ENCODE measurements around the gene IFIT2. TPM values are rescaled to one million over a fixed set of nuclear protein-coding genes. Genes with fewer than 3 reads are reported as not detected.

Gene IFIT2
- total RNA-seq, 1 experiment from 2014 or later: 40.8 TPM

DNA sequence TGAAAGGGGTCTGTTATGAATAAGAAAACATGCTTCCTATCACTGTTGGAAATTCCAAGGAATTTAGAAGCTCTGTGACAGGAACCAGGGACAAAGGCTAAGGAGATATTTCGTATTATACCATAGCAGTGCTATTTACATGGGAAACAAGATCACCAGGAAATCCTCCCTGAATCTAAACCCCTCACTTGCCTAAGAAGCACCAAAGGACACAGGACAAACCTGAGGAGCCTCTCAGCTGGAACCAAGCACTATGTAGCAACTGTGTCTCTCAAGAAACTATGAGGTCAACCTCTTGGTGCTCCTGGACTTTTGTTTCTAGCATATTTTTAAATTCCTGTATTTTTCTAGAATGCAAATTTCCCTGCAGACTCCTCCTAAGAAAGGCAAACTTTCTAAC is 55.2 kb downstream of the IFIT2 start:
- BruUV-seq (replicated peaks): no TSS peak
- CTCF ChIA-PET: no interaction called here
- Mint-ChIP-seq H3K4me1 (ENCODE audit: low read depth, unreplicated experiment) (peaks cover 34% of the 10 kb centered on the region), H3K4me3 (ENCODE audit: low read depth, unreplicated experiment) (no peak overlapping the region), H3K36me3 (ENCODE audit: insufficient read depth, unreplicated experiment) (peaks cover 7% of the 10 kb centered on the region), H3K27ac (ENCODE audit: unreplicated experiment) (no peak overlapping the region), H3K9me3 (ENCODE audit: low read depth, unreplicated experiment) (peaks cover 4% of the 10 kb centered on the region), H3K27me3 (ENCODE audit: unreplicated experiment) (no peaks in the 10 kb centered on the region)
- TF ChIP-seq CTCF (IDR thresholded peaks at IDR 0.05; ENCODE audit: unreplicated experiment): no peak
- intact Hi-C loops (cut with micrococcal nuclease; ENCODE audit: unreplicated experiment): no loop called here
- DNase-seq: no peak

DNA sequence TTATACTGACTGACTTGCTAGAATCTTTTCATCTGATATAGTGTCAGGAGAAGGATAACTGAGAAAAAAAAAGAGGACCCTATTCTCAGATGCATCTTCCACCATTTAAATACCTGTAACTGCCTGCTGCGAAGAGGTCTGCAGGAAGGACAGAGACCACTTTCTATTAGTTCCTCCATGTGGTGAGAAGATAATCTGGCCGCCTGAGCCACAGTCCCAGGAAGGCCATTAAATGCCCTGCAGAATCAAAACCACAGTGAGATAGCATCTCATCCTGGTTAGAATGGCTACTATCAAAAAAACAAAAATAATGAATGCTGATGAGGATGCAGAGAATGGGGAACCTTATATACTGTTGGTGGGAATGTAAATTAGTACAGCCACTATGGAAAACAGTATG is 56.1 kb downstream of the IFIT2 start:
- peaks cover 25% of the 10 kb centered on the region for H3K4me1 Mint-ChIP-seq (ENCODE audit: low read depth, unreplicated experiment)
- H3K9me3 Mint-ChIP-seq (ENCODE audit: low read depth, unreplicated experiment): peaks cover 4% of the 10 kb centered on the region

More for the DNA sequence above, 56.1 kb downstream of the IFIT2 start:
- Mint-ChIP-seq H3K4me3 (ENCODE audit: low read depth, unreplicated experiment) (no peak overlapping the region), H3K27me3 (ENCODE audit: unreplicated experiment) (no peaks in the 10 kb centered on the region), H3K36me3 (ENCODE audit: insufficient read depth, unreplicated experiment) (no peaks in the 10 kb centered on the region), H3K27ac (ENCODE audit: unreplicated experiment) (no peak overlapping the region)
- intact Hi-C loops (cut with micrococcal nuclease; ENCODE audit: unreplicated experiment): no loop called here
- BruUV-seq (replicated peaks): no TSS peak
- CTCF ChIA-PET: no interaction called here
- TF ChIP-seq CTCF (IDR thresholded peaks at IDR 0.05; ENCODE audit: unreplicated experiment): no peak
- no peak for DNase-seq

Other genes with a start within 250 kb of the IFIT2 start
- gene CH25H, start 94.7 kb upstream of the IFIT2 start, total RNA-seq (2022): 0.73 TPM in 1 of 2 replicates, not detected in the other
- 66.7 and 127 TPM in 2 replicates for gene LIPA, start 50.3 kb upstream of the IFIT2 start, total RNA-seq (2022)
- gene IFIT3, start 26.0 kb downstream of the IFIT2 start, total RNA-seq (2022): 45.2 and 153 TPM in 2 replicates
- not detected in 2 replicates for gene IFIT1B, start 76.0 kb downstream of the IFIT2 start, total RNA-seq (2022)
- gene IFIT1, start 90.6 kb downstream of the IFIT2 start, total RNA-seq (2022): 52.3 and 201 TPM in 2 replicates
- gene IFIT5, start 112.5 kb downstream of the IFIT2 start, total RNA-seq (2022): 13.8 and 23.5 TPM in 2 replicates
- 1.0 and 1.2 TPM in 2 replicates for gene SLC16A12, start 233.5 kb downstream of the IFIT2 start, total RNA-seq (2022)